OCI-LY7 (cell line): ENCODE results near the gene PRKCA.

ENCODE experiments used
- CTCF ChIP-seq: fragments of 200-600 bp; sonication (generic); conservative IDR thresholded peaks from 2 replicates; pipeline ENCODE4 v1.5.1; 2014; ENCODE audit warnings: mild to moderate bottlenecking, antibody characterized with exemption, low read length, moderate library complexity, mixed read lengths
- EZH2phosphoT487 ChIP-seq: fragments of 200-600 bp; sonication (generic); IDR thresholded peaks from 2 replicates; pipeline ENCODE4 v1.6.1; 2018; ENCODE audit warnings: low read depth, borderline replicate concordance, mild to moderate bottlenecking, mixed run types, antibody characterized with exemption, low read length, moderate library complexity, mixed read lengths

- TF ChIP-seq CTCF: no peak
- no peak for TF ChIP-seq EZH2phosphoT487
Measured at GRCh38 chr17:66353937-66354401, 51.6 kb downstream of the PRKCA start.
